ENCODE results near the gene SPAG17. TPM values are rescaled to one million over a fixed set of nuclear protein-coding genes. Genes with fewer than 3 reads are reported as not detected.
A peak's percentile ranks its signal among the peaks of the same experiment; 100 is the strongest.

Gene SPAG17
- total RNA-seq, 1 experiment from 2014 or later: not detected

- ATAC-seq: no peak
- TF ChIP-seq EZH2phosphoT487 (IDR thresholded peaks at IDR 0.05; ENCODE audit: borderline replicate concordance, low read length) (no peak), CTCF (conservative IDR thresholded peaks at IDR 0.05; ENCODE audit: low read depth, low read length) (no peak), EZH2 (IDR thresholded peaks at IDR 0.05; ENCODE audit: low read length, unreplicated experiment) (no peak)
- peak overlapping the region; percentile 90 for H3K4me2 ChIP-seq (ENCODE audit: low read length)
- peaks cover 19% of the 10 kb centered on the region; the same call in 1 of the 2 replicates for H3K36me3 ChIP-seq (ENCODE audit: low read depth, low read length)
- H3K9ac ChIP-seq (ENCODE audit: low read length): peak overlapping the region; percentile 93
- H3K9me2 ChIP-seq (replicated peaks; ENCODE audit: low read length): no peaks in the 10 kb centered on the region
- DNase-seq: no peak
- CTCF ChIA-PET: no interaction called here
- H3K4me3 ChIP-seq (ENCODE audit: low read length): peak overlapping the region; percentile 86
- POLR2A ChIA-PET (ENCODE audit: unreplicated experiment): interaction anchor here (0.7 kb wide), 1 partner anchor 801 kb away, joined by 3 read pairs; no protein-coding TSS in a partner anchor
- H3F3A ChIP-seq (ENCODE audit: low read length, unreplicated experiment): no peaks in the 10 kb centered on the region
- peak overlapping the region; percentile 77 for H2AFZ ChIP-seq (ENCODE audit: low read length)
- BruUV-seq (replicated peaks): no TSS peak
- intact Hi-C loops (cut with micrococcal nuclease): no loop called here
- peaks cover 96% of the 10 kb centered on the region for H3K79me2 ChIP-seq (ENCODE audit: low read length)
- H3K9me3 ChIP-seq (ENCODE audit: low read length): no peaks in the 10 kb centered on the region
- H3K27me3 ChIP-seq (ENCODE audit: low read length): no peaks in the 10 kb centered on the region
- H3K27ac ChIP-seq (ENCODE audit: low read length): peak overlapping the region; percentile 31
- peaks cover 45% of the 10 kb centered on the region for H3K4me1 ChIP-seq (ENCODE audit: insufficient read depth, low read length)
- H4K20me1 ChIP-seq (ENCODE audit: low read length): peaks cover 37% of the 10 kb centered on the region
Observed at GRCh38 chr1:117930173-117930447, 254.9 kb downstream of the SPAG17 start.

GRCh38 chr1:117929343-117930172 is 255.5 kb downstream of the SPAG17 start, which contains the start of the genes GDAP2 and WDR3:
Gene GDAP2, minus strand, starts transcription at chr1:117929621. Its CDS starts 9,264 bp downstream, at chr1:117920357.
Gene WDR3, plus strand, starts transcription at chr1:117929739. Its CDS starts 3,581 bp downstream, at chr1:117933320.
- Histone ChIP-seq H3K27me3 (ENCODE audit: low read length) (no peaks in the 10 kb centered on the region), H3K4me3 (ENCODE audit: low read length) (peak within 1 kb of the TSS; percentile 86), H3K79me2 (ENCODE audit: low read length) (peaks cover 95% of the 10 kb centered on the region), H2AFZ (ENCODE audit: low read length) (peak within 1 kb of the TSS; percentile 77), H3K27ac (ENCODE audit: low read length) (peak within 1 kb of the TSS; percentile 31), H3K4me2 (ENCODE audit: low read length) (peak within 1 kb of the TSS; percentile 90), H3K4me1 (ENCODE audit: insufficient read depth, low read length) (peaks cover 51% of the 10 kb centered on the region), H3K9me2 (replicated peaks; ENCODE audit: low read length) (no peaks in the 10 kb centered on the region), H3K9me3 (ENCODE audit: low read length) (no peaks in the 10 kb centered on the region), H3K36me3 (ENCODE audit: low read depth, low read length) (peaks cover 15% of the 10 kb centered on the region; the same call in 1 of the 2 replicates), H3F3A (ENCODE audit: low read length, unreplicated experiment) (no peaks in the 10 kb centered on the region), H4K20me1 (ENCODE audit: low read length) (peaks cover 37% of the 10 kb centered on the region), H3K9ac (ENCODE audit: low read length) (peak within 1 kb of the TSS; percentile 93)
- TSS peak; percentile 64 for BruUV-seq (replicated peaks)
- intact Hi-C loops (cut with micrococcal nuclease): loop anchor here (5.0 to 10.0 kb wide), 2 partner anchors 325 to 562 kb away; partner anchors contain the start of genes MAN1A2 and TENT5C
- ChIA-PET CTCF (interaction anchor here (0.6 to 1.4 kb wide), 3 partner anchors 322 to 606 kb away, joined by 3 to 9 read pairs (median 3); no protein-coding TSS in a partner anchor), POLR2A (ENCODE audit: unreplicated experiment) (interaction anchor here (0.5 to 0.6 kb wide), 2 partner anchors 58 to 508 kb away, joined by 4 read pairs; no protein-coding TSS in a partner anchor)
- DNase-seq (peak; percentile 98), ATAC-seq (peak; percentile 83)
- no peak for TF ChIP-seq EZH2 (IDR thresholded peaks at IDR 0.05; ENCODE audit: low read length, unreplicated experiment)
- TF ChIP-seq CTCF (conservative IDR thresholded peaks at IDR 0.05; ENCODE audit: low read depth, low read length): no peak
- no peak for TF ChIP-seq EZH2phosphoT487 (IDR thresholded peaks at IDR 0.05; ENCODE audit: borderline replicate concordance, low read length)
